Measurements from ENCODE around the gene TMEM132C. TPM values are rescaled to one million over a fixed set of nuclear protein-coding genes. Genes with fewer than 3 reads are reported as not detected.

The TMEM132C gene
- total and polyA plus RNA-seq, 2 experiments from 2014 or later = not detected

DNA sequence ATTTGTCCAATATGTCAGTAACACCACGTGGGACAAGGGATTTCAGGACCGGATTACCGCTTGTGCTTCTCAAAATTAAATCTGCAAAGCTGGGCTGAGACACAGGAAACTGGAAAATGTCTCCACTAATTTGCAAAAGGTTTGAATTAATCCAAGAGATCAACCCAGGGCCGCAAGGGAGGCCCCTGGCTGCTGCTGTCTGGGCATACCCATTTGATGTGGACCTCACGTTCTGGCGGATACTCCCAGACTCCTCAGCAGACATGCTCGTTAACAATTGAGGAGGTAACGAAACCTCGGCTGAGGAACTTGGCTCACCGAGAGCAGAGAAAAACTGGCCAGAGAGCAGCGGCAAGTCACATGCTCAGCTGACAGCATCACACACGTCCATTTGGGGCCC lies 376.2 kb downstream of the TMEM132C start:
- no peak overlapping the region for H3K4me2 ChIP-seq
- H3K79me2 ChIP-seq (replicated peaks; ENCODE audit: insufficient read depth) = no peaks in the 10 kb centered on the region
- Mint-ChIP-seq H3K36me3 (ENCODE audit: low read depth) (peaks cover 49% of the 10 kb centered on the region), H3K9me3 (peaks cover 63% of the 10 kb centered on the region), H3K4me3 (no peak overlapping the region), H3K27ac (no peak overlapping the region), H3K4me1 (no peaks in the 10 kb centered on the region), H3K27me3 (ENCODE audit: insufficient read depth, low read depth, poor library complexity) (peaks cover 13% of the 10 kb centered on the region)
- H3K27me3 ChIP-seq (ENCODE audit: insufficient read depth) = no peaks in the 10 kb centered on the region
- no peak overlapping the region for H3K4me3 ChIP-seq
- H4K20me1 ChIP-seq (replicated peaks; ENCODE audit: insufficient read depth) = no peaks in the 10 kb centered on the region
- TF ChIP-seq, protein P1, sequence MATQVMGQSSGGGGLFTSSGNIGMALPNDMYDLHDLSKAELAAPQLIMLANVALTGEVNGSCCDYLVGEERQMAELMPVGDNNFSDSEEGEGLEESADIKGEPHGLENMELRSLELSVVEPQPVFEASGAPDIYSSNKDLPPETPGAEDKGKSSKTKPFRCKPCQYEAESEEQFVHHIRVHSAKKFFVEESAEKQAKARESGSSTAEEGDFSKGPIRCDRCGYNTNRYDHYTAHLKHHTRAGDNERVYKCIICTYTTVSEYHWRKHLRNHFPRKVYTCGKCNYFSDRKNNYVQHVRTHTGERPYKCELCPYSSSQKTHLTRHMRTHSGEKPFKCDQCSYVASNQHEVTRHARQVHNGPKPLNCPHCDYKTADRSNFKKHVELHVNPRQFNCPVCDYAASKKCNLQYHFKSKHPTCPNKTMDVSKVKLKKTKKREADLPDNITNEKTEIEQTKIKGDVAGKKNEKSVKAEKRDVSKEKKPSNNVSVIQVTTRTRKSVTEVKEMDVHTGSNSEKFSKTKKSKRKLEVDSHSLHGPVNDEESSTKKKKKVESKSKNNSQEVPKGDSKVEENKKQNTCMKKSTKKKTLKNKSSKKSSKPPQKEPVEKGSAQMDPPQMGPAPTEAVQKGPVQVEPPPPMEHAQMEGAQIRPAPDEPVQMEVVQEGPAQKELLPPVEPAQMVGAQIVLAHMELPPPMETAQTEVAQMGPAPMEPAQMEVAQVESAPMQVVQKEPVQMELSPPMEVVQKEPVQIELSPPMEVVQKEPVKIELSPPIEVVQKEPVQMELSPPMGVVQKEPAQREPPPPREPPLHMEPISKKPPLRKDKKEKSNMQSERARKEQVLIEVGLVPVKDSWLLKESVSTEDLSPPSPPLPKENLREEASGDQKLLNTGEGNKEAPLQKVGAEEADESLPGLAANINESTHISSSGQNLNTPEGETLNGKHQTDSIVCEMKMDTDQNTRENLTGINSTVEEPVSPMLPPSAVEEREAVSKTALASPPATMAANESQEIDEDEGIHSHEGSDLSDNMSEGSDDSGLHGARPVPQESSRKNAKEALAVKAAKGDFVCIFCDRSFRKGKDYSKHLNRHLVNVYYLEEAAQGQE (IDR thresholded peaks at IDR 0.05; ENCODE audit: unreplicated experiment) = no peak
- no peak for TF ChIP-seq NANOG (IDR thresholded peaks at IDR 0.05; ENCODE audit: borderline replicate concordance)
- no peak for TF ChIP-seq ZNF114 (CRISPR knock-in tag; IDR thresholded peaks at IDR 0.05)
- no peak for TF ChIP-seq ZNF331 (CRISPR knock-in tag; IDR thresholded peaks at IDR 0.05; ENCODE audit: low read depth)
- TF ChIP-seq STAT1 (IDR thresholded peaks at IDR 0.05; ENCODE audit: unreplicated experiment) = no peak
- ATAC-seq (no peak), DNase-seq (ENCODE audit: low spot score) (no peak)
- H3K27ac ChIP-seq (ENCODE audit: low read depth) = no peak overlapping the region
- H2AFZ ChIP-seq = no peak overlapping the region
- H3F3A ChIP-seq (replicated peaks; ENCODE audit: low read depth) = no peaks in the 10 kb centered on the region
- H3K36me3 ChIP-seq (ENCODE audit: insufficient read depth) = no peaks in the 10 kb centered on the region
- no peaks in the 10 kb centered on the region for H3K9me2 ChIP-seq (ENCODE audit: insufficient read depth)
- H3K4me1 ChIP-seq (ENCODE audit: insufficient read depth) = no peaks in the 10 kb centered on the region

DNA sequence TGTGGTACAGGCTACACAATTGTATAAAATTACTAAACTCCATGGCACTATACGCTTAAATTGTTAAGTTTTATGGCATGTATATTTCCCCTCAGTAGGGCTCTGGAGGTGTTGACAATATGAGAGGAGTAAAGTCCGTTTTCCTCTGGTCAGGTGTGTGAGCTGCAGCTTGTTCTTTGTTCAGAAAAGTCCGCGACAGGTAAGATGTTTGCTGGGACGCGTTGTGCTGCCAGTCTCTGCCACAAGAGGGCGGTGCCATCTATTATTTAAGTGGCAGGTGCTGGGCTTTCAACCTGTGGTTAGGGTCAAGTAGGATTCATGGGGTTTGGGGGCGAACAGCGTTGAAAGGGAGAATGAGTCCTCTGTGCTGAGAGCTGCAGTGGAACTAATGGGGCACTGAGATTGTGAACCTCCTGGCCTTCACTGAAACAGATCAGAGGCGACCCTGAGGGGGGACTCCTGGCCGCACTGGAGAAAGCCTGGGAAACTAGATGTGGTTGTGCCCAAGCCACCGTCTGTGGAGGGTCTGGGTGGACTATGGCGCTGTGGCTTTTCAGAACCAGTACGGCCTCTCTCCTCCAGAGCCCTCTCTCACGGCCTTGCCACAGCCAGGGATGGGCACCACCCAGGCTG lies 377.8 kb downstream of the TMEM132C start:
- H3K9me3 Mint-ChIP-seq = peaks cover 79% of the 10 kb centered on the region
- no peak overlapping the region for H3K27ac Mint-ChIP-seq
- H3K36me3 ChIP-seq (ENCODE audit: insufficient read depth) = no peaks in the 10 kb centered on the region

More for the DNA sequence above, 377.8 kb downstream of the TMEM132C start:
- no peak overlapping the region for H3K4me3 ChIP-seq
- TF ChIP-seq POLR2AphosphoS5 (IDR thresholded peaks at IDR 0.05; ENCODE audit: low read depth) = no peak
- TF ChIP-seq, protein P1 (IDR thresholded peaks at IDR 0.05; ENCODE audit: unreplicated experiment) = no peak
- TF ChIP-seq, protein P2, sequence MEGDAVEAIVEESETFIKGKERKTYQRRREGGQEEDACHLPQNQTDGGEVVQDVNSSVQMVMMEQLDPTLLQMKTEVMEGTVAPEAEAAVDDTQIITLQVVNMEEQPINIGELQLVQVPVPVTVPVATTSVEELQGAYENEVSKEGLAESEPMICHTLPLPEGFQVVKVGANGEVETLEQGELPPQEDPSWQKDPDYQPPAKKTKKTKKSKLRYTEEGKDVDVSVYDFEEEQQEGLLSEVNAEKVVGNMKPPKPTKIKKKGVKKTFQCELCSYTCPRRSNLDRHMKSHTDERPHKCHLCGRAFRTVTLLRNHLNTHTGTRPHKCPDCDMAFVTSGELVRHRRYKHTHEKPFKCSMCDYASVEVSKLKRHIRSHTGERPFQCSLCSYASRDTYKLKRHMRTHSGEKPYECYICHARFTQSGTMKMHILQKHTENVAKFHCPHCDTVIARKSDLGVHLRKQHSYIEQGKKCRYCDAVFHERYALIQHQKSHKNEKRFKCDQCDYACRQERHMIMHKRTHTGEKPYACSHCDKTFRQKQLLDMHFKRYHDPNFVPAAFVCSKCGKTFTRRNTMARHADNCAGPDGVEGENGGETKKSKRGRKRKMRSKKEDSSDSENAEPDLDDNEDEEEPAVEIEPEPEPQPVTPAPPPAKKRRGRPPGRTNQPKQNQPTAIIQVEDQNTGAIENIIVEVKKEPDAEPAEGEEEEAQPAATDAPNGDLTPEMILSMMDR (conservative IDR thresholded peaks at IDR 0.05; ENCODE audit: low read depth in 2 of 2) = peak; percentile 64 to 72
- DNase-seq (ENCODE audit: low spot score) (peak; percentile 69), ATAC-seq (no peak)
- Mint-ChIP-seq H3K4me1 (no peaks in the 10 kb centered on the region), H3K27me3 (ENCODE audit: insufficient read depth, low read depth, poor library complexity) (peaks cover 17% of the 10 kb centered on the region), H3K36me3 (ENCODE audit: low read depth) (peaks cover 58% of the 10 kb centered on the region), H3K4me3 (no peak overlapping the region)
- no peaks in the 10 kb centered on the region for H3K4me1 ChIP-seq (ENCODE audit: insufficient read depth)
- H3K27ac ChIP-seq (ENCODE audit: low read depth) = no peak overlapping the region
- no peaks in the 10 kb centered on the region for H4K20me1 ChIP-seq (replicated peaks; ENCODE audit: insufficient read depth)
- no peaks in the 10 kb centered on the region for H3F3A ChIP-seq (replicated peaks; ENCODE audit: low read depth)
- H3K27me3 ChIP-seq (ENCODE audit: insufficient read depth) = no peaks in the 10 kb centered on the region
- H3K79me2 ChIP-seq (replicated peaks; ENCODE audit: insufficient read depth) = no peaks in the 10 kb centered on the region
- H2AFZ ChIP-seq = no peak overlapping the region
- no peaks in the 10 kb centered on the region for H3K9me2 ChIP-seq (ENCODE audit: insufficient read depth)
- no peak overlapping the region for H3K4me2 ChIP-seq

All from GM23338 (cell line).